ENCODE measurements around the gene SELENOO. TPM values are rescaled to one million over a fixed set of nuclear protein-coding genes. Genes with fewer than 3 reads are reported as not detected.

SELENOO gene
- total RNA-seq, 1 experiment from 2014 or later, result 19.0 TPM

- no peak overlapping the region for H2BK12ac ChIP-seq (ENCODE audit: insufficient read length, low read depth, low read length)
These were observed 2.8 kb upstream of the SELENOO start for GRCh38 chr22:50197856-50198623.

More at GRCh38 chr22:50197856-50198623, 2.8 kb upstream of the SELENOO start:
- Histone ChIP-seq H4K91ac (ENCODE audit: insufficient read length, low read depth, low read length) (no peak overlapping the region), H3K23me2 (ENCODE audit: insufficient read length, low read depth, low read length, poor library complexity, severe bottlenecking) (peaks cover 13% of the 10 kb centered on the region), H4K20me1 (ENCODE audit: control insufficient read depth, insufficient read depth, insufficient read length) (peaks cover 3% of the 10 kb centered on the region), H3K79me2 (ENCODE audit: insufficient read depth, low read length) (no peaks in the 10 kb centered on the region), H3K9ac (ENCODE audit: extremely low read depth, insufficient read length, low read length) (no peak overlapping the region), H3K27ac (ENCODE audit: insufficient read length, low read depth, low read length) (no peak overlapping the region), H3K4me2 (ENCODE audit: insufficient read depth, insufficient read length, low read length) (no peak overlapping the region), H2BK20ac (ENCODE audit: low read depth, low read length, poor library complexity, severe bottlenecking) (no peak overlapping the region), H3K79me1 (ENCODE audit: insufficient read depth, low read depth, low read length, poor library complexity, severe bottlenecking) (no peaks in the 10 kb centered on the region), H3T11ph (ENCODE audit: low read length) (no peak overlapping the region), H3K4ac (ENCODE audit: low read depth, low read length) (no peak overlapping the region), H3K9me3 (ENCODE audit: control insufficient read depth, low read depth, low read length) (no peaks in the 10 kb centered on the region), H3K27me3 (ENCODE audit: insufficient read depth, low read length) (no peaks in the 10 kb centered on the region), H2BK15ac (ENCODE audit: low read depth, low read length) (no peak overlapping the region), H2BK5ac (ENCODE audit: insufficient read length, low read length) (no peak overlapping the region), H4K8ac (replicated peaks; ENCODE audit: insufficient read length, low read depth, low read length) (no peak overlapping the region), H3K56ac (ENCODE audit: insufficient read length, low read depth, low read length) (no peak overlapping the region), H2AK5ac (ENCODE audit: insufficient read length, low read length) (no peak overlapping the region), H2BK120ac (ENCODE audit: low read depth, low read length, poor library complexity, severe bottlenecking) (no peak overlapping the region), H2AFZ (ENCODE audit: low read length) (no peak overlapping the region), H3K14ac (ENCODE audit: insufficient read depth, low read length) (no peak overlapping the region), H3K4me1 (ENCODE audit: insufficient read depth, low read length) (no peaks in the 10 kb centered on the region), H3K23ac (ENCODE audit: insufficient read length, low read depth, low read length) (no peak overlapping the region), H3K18ac (ENCODE audit: insufficient read length, low read depth, low read length) (no peak overlapping the region), H4K5ac (ENCODE audit: insufficient read length, low read depth, low read length) (no peak overlapping the region)
- WGBS (ENCODE audit: extremely low coverage, insufficient read length, low lambda C conversion rate), result no CpG with 5 or more reads among the region's 61 CpGs
- no peak for TF ChIP-seq CTCF (conservative IDR thresholded peaks at IDR 0.05)
- peak overlapping the region in 1 of 3 experiments; percentile 74; a peak in 1 of 7 replicates for H3K27ac Mint-ChIP-seq
- peaks cover 2 to 3% of the 10 kb centered on the region in 2 experiments; a peak in 3 of 5 replicates for H3K9me3 Mint-ChIP-seq
- H3K27me3 Mint-ChIP-seq (ENCODE audit: low read depth), result no peaks in the 10 kb centered on the region
- DNase-seq, result no peak
- H3K4me3 Mint-ChIP-seq, result peak overlapping the region in 1 of 2 experiments; percentile 42; a peak in 1 of 5 replicates
- peaks cover 7 to 25% (median 13%) of the 10 kb centered on the region in 3 experiments for H3K36me3 Mint-ChIP-seq (ENCODE audit: insufficient read depth in 1 of 3, low read depth in 3 of 3)
- H3K4me1 Mint-ChIP-seq, result peaks cover 10 to 11% of the 10 kb centered on the region in 2 experiments

Data from H9 (cell line).